Ovary (tissue), 9 donors: ENCODE measurements around the gene SDK1. TPM values are rescaled to one million over a fixed set of nuclear protein-coding genes. Genes with fewer than 3 reads are reported as not detected.

Source experiments
- DNase-seq, 5 donors: peaks; one replicate each; pipeline ENCODE4 v3.0.0-alpha.2; 2019 to 2020
- H3K27ac ChIP-seq, 2 donors: fragments of 200-600 bp; one replicate each; pipeline versions ENCODE4 v1.5.1 to v1.8.0; 2019 to 2022
- H3K27me3 ChIP-seq: fragments of 200-600 bp; one replicate; pipeline ENCODE4 v1.8.0; 2022
- H3K36me3 ChIP-seq: fragments of 200-600 bp; sonication (generic); one replicate; pipeline ENCODE4 v1.5.1; 2019
- H3K4me1 ChIP-seq: one replicate; pipeline ENCODE4 v1.8.1; 2013; ENCODE audit warnings: mild to moderate bottlenecking, moderate library complexity; ENCODE audit not compliant: insufficient read depth
- H3K4me3 ChIP-seq: fragments of 200-600 bp; sonication (generic); one replicate; pipeline ENCODE4 v1.5.1; 2017
- H3K9me3 ChIP-seq, 2 donors: fragments of 200-600 bp in 1 of 2; sonication (generic) in 1 of 2; one replicate each; pipeline versions ENCODE4 v1.5.1 to v1.8.1; 2013 to 2019; ENCODE audit warnings: mild to moderate bottlenecking in 1 of 2, moderate library complexity in 1 of 2
- CTCF ChIP-seq, 3 donors: fragments of 450-650 bp in 2 of 3; fragments of 200-600 bp in 1 of 3; IDR thresholded peaks; one replicate each; pipeline versions ENCODE4 v1.5.1 to v1.8.0; 2016 to 2022; ENCODE audit warnings: antibody characterized with exemption in 3 of 3, mild to moderate bottlenecking in 1 of 3
- EP300 ChIP-seq: sonication (generic); formaldehyde crosslinking; IDR thresholded peaks from one replicate; pipeline ENCODE4 v1.6.1; 2017; ENCODE audit warnings: antibody characterized with exemption
- POLR2A ChIP-seq: fragments of 450-650 bp; IDR thresholded peaks from one replicate; pipeline ENCODE4 v1.6.1; 2017; ENCODE audit warnings: antibody characterized with exemption, mild to moderate bottlenecking, moderate library complexity
- WGBS, 3 donors: extraction: QIAGEN DNeasy Blood & Tissue Kit in 1 of 3; methylation state at CpG; one replicate each; pipeline versions ENCODE4 v1.1.5 to v1.1.7; 2013 to 2017; 5-methylcytosine and 5-hydroxymethylcytosine counted together
- intact Hi-C, 4 donors: fragments of 100-400 bp; cut with DNase I; formaldehyde crosslinking; loops; one replicate each; pipeline versions ENCODE4 v1.11.0 to v1.15.1; 2022 to 2023
- polyA plus RNA-seq, 2 donors: library from polyadenylated mRNA; stranded (reverse); fragments of 200-250 nt in 1 of 2; fragments of 350-450 nt in 1 of 2; fragmentation: Illumina TruSeq in 1 of 2; extraction: RNeasy Lipid Tissue Mini Kit (QIAGEN cat#74804) in 1 of 2; gene quantifications; one replicate each; pipeline ENCODE4 v1.2.3, GENCODE V29; 2013 to 2014
- total RNA-seq, 7 donors: library from RNA; depleted of rRNA in 2 of 7; stranded (reverse); fragments of >200 nt in 2 of 7; fragmentation: NEBNext Ultra II Directional in 3 of 7; extraction: Animal tissue kit (Norgen Biotek cat#: 25700) in 3 of 7; gene quantifications; one replicate each; pipeline versions ENCODE4 v1.1.0 to v1.2.4, GENCODE V29; 2016 to 2023
- donor health status: DM: no; HTN: no; CAD: no; lungs with moderate emphysema.
- donor health status: DM: no; HTN: no; CAD: no.
- donor health status: Bipolar disorder and iron deficiency.
- donor health status: DM: yes; HTN: yes; CAD: no.
- donor health status: DM: no; HTN: no; CAD: no.
- donor health status: DM: yes; HTN: yes; CAD: no.

The SDK1 gene
- total and polyA plus RNA-seq, 9 donors: 1.2 to 13.3 (median 4.4) TPM

GRCh38 chr7:3971323-3971722, 670.3 kb downstream of the SDK1 start:
- WGBS, 3 donors: 83 to 90% (median 89%) methylated on average over 13 of the region's 13 CpGs
- no peak for TF ChIP-seq POLR2A
- no peak for TF ChIP-seq EP300
- no peak for TF ChIP-seq CTCF (IDR thresholded peaks at IDR 0.05)
- no peak for DNase-seq
- no peaks in the 10 kb centered on the region for H3K27me3 ChIP-seq
- no peaks in the 10 kb centered on the region for H3K9me3 ChIP-seq
- no peak overlapping the region for H3K27ac ChIP-seq
- H3K4me3 ChIP-seq: no peak overlapping the region
- no peaks in the 10 kb centered on the region for H3K4me1 ChIP-seq
- intact Hi-C loops: no loop called here
- H3K36me3 ChIP-seq: no peaks in the 10 kb centered on the region

GRCh38 chr7:3973264-3973663, 672.2 kb downstream of the SDK1 start:
- no peak for DNase-seq
- Histone ChIP-seq H3K27ac (no peak overlapping the region), H3K4me1 (no peaks in the 10 kb centered on the region), H3K4me3 (no peak overlapping the region), H3K27me3 (no peaks in the 10 kb centered on the region), H3K36me3 (no peaks in the 10 kb centered on the region), H3K9me3 (no peaks in the 10 kb centered on the region)
- 72 to 77% (median 76%) methylated on average over 3 of the region's 3 CpGs for WGBS, 3 donors
- intact Hi-C loops: no loop called here
- TF ChIP-seq EP300 (no peak), POLR2A (no peak), CTCF (IDR thresholded peaks at IDR 0.05) (no peak)

GRCh38 chr7:3974329-3974728, 673.3 kb downstream of the SDK1 start:
- H3K4me3 ChIP-seq: no peak overlapping the region
- no peaks in the 10 kb centered on the region for H3K36me3 ChIP-seq
- no peaks in the 10 kb centered on the region for H3K27me3 ChIP-seq
- no peak overlapping the region for H3K27ac ChIP-seq
- no peaks in the 10 kb centered on the region for H3K4me1 ChIP-seq
- H3K9me3 ChIP-seq: no peaks in the 10 kb centered on the region
- TF ChIP-seq POLR2A (no peak), CTCF (IDR thresholded peaks at IDR 0.05) (no peak), EP300 (no peak)
- 91 to 97% (median 94%) methylated on average over 19 of the region's 19 CpGs for WGBS, 3 donors
- intact Hi-C loops: no loop called here
- DNase-seq: no peak

GRCh38 chr7:3975371-3975770, 674.3 kb downstream of the SDK1 start:
- no peaks in the 10 kb centered on the region for H3K36me3 ChIP-seq
- H3K27ac ChIP-seq: no peak overlapping the region
- no peaks in the 10 kb centered on the region for H3K27me3 ChIP-seq
- intact Hi-C loops: no loop called here
- DNase-seq: no peak
- no peaks in the 10 kb centered on the region for H3K4me1 ChIP-seq
- 93 to 95% (median 95%) methylated on average over 6 of the region's 6 CpGs for WGBS, 3 donors
- H3K9me3 ChIP-seq: no peaks in the 10 kb centered on the region
- no peak overlapping the region for H3K4me3 ChIP-seq
- TF ChIP-seq EP300 (no peak), CTCF (IDR thresholded peaks at IDR 0.05) (no peak), POLR2A (no peak)

GRCh38 chr7:3977391-3977790, 676.3 kb downstream of the SDK1 start:
- WGBS, 3 donors: 95 to 98% (median 97%) methylated on average over 10 to 12 of the region's 12 CpGs
- no peaks in the 10 kb centered on the region for H3K9me3 ChIP-seq
- H3K4me1 ChIP-seq: no peaks in the 10 kb centered on the region
- H3K27me3 ChIP-seq: no peaks in the 10 kb centered on the region
- TF ChIP-seq POLR2A: no peak
- TF ChIP-seq EP300: no peak
- no peak for TF ChIP-seq CTCF (IDR thresholded peaks at IDR 0.05)
- no peak overlapping the region for H3K4me3 ChIP-seq
- no peak for DNase-seq
- intact Hi-C loops: no loop called here
- H3K27ac ChIP-seq: no peak overlapping the region
- no peaks in the 10 kb centered on the region for H3K36me3 ChIP-seq
